ENCODE data around the gene CMIP. TPM values are rescaled to one million over a fixed set of nuclear protein-coding genes. Genes with fewer than 3 reads are reported as not detected.

Gene CMIP
- total RNA-seq, 4 donors from 2014 or later: 17.1 to 60.5 (median 39.7) TPM

DNA sequence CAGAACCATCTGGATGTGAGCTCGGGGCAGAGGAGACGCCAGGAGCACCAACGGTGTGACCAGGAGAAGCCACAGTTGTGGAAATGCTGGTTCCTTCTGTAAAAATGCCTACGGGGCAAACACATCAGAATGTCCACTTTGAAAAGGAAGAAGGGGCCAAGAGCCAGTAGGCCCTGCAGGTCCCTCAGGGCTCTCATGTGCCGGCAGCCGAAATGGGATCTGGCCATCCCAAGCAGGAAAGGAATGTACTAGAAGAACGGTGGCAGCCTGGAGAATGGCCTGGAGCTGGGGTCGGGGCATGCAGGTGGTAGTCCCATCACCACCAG lies 172.4 kb downstream of the CMIP start:
- intact Hi-C loops (cut with DNase I): no loop called here
- H3K4me1 ChIP-seq: peaks cover 46 to 94% (median 62%) of the 10 kb centered on the region in 3 donors
- no peaks in the 10 kb centered on the region for H3K27me3 ChIP-seq
- peaks cover 0 to 43% (median 0%) of the 10 kb centered on the region in 3 donors for H3K36me3 ChIP-seq
- peak overlapping the region; percentile 47 to 90 (median 80) for H3K27ac ChIP-seq
- no peak overlapping the region for H3K4me3 ChIP-seq
- TF ChIP-seq POLR2A (IDR thresholded peaks at IDR 0.05): no peak
- TF ChIP-seq, protein P1, sequence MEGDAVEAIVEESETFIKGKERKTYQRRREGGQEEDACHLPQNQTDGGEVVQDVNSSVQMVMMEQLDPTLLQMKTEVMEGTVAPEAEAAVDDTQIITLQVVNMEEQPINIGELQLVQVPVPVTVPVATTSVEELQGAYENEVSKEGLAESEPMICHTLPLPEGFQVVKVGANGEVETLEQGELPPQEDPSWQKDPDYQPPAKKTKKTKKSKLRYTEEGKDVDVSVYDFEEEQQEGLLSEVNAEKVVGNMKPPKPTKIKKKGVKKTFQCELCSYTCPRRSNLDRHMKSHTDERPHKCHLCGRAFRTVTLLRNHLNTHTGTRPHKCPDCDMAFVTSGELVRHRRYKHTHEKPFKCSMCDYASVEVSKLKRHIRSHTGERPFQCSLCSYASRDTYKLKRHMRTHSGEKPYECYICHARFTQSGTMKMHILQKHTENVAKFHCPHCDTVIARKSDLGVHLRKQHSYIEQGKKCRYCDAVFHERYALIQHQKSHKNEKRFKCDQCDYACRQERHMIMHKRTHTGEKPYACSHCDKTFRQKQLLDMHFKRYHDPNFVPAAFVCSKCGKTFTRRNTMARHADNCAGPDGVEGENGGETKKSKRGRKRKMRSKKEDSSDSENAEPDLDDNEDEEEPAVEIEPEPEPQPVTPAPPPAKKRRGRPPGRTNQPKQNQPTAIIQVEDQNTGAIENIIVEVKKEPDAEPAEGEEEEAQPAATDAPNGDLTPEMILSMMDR (IDR thresholded peaks at IDR 0.05): no peak
- DNase-seq: no peak
- 40 to 75% methylated on average over 3 to 6 of the region's 8 CpGs for WGBS, 2 donors
- H3K9me3 ChIP-seq: no peaks in the 10 kb centered on the region

DNA sequence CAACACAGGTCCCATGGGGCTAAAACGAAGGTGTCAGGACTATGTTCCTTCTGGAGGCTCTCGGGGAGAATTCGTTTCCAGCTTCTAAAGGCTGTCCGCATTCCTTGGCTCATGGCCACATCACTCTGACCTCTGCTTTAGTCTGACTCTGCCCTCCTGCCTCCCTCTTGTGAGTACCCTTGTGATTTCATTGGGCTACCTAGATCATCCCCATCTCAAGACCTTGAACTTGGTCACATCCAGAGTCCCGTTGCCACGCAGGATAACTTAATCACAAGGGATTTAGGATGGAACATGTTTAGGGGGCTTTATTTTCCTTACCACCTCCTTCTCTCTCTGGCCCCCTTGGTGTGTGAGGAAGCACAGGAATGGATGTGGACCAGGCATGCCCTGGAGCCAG lies 173.6 kb downstream of the CMIP start:
- Histone ChIP-seq H3K9me3 (no peaks in the 10 kb centered on the region), H3K36me3 (peaks cover 0 to 52% (median 5%) of the 10 kb centered on the region in 3 donors), H3K27ac (peak overlapping the region; percentile 23 to 90 (median 80)), H3K4me1 (peaks cover 39 to 94% (median 51%) of the 10 kb centered on the region in 3 donors), H3K27me3 (no peaks in the 10 kb centered on the region), H3K4me3 (no peak overlapping the region)
- no peak for DNase-seq
- intact Hi-C loops (cut with DNase I): no loop called here
- 61 to 78% methylated on average over 6 of the region's 6 CpGs for WGBS, 2 donors
- no peak for TF ChIP-seq POLR2A (IDR thresholded peaks at IDR 0.05)
- TF ChIP-seq, protein P1 (IDR thresholded peaks at IDR 0.05): no peak

DNA sequence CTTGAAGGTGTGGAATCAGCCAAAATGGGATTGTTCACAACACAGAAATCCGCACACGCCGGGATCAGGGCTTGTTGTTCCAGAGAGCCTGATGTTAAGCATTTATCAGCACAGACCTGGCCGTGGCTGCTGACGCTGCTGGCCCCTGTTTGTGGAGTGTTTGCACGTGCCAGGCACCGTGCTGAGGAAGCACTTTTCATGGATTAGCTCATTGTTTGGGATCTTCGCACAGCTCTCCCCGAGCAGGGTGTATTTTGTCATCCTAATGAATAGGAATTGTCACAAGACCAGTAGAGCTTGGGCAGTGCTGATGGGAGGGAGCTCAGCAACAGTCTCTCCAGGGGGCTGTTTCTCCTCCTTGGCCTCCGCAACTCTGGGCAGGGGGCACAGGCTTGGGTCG lies 174.1 kb downstream of the CMIP start:
- Histone ChIP-seq H3K4me1 (peaks cover 37 to 94% (median 53%) of the 10 kb centered on the region in 3 donors), H3K27me3 (no peaks in the 10 kb centered on the region), H3K4me3 (no peak overlapping the region), H3K27ac (peak overlapping the region; percentile 23 to 90 (median 80)), H3K36me3 (peaks cover 0 to 52% (median 5%) of the 10 kb centered on the region in 3 donors), H3K9me3 (no peaks in the 10 kb centered on the region)
- no peak for DNase-seq
- WGBS, 2 donors: 37 to 54% methylated on average over 3 to 5 of the region's 11 CpGs
- TF ChIP-seq POLR2A (IDR thresholded peaks at IDR 0.05): no peak
- TF ChIP-seq, protein P1 (IDR thresholded peaks at IDR 0.05): no peak
- intact Hi-C loops (cut with DNase I): no loop called here

DNA sequence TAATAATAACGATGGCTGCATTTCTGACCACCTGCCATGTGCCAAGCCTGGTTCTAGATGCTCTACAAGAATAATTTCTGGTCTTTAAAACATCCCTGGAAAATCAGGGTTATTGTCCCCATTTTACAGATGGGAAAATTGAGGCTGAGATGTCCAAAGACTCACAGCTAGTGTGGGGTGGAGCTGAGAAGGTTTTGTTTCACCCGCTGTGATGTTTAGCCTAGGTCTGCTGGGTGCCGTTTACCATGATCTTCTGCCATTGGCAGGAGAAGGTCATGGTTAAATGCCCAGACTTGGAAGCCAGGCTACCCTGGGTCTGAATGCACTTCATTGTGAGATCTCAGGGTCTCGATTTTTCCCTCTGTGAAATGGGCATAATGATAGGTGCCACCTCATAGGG lies 175.4 kb downstream of the CMIP start:
- DNase-seq: no peak
- H3K27me3 ChIP-seq: no peaks in the 10 kb centered on the region
- H3K36me3 ChIP-seq: peaks cover 0 to 46% (median 5%) of the 10 kb centered on the region in 3 donors
- H3K9me3 ChIP-seq: no peaks in the 10 kb centered on the region
- intact Hi-C loops (cut with DNase I): loop anchor here (5.0 kb wide), 1 partner anchor 102 kb away; no protein-coding TSS in a partner anchor
- no peak overlapping the region for H3K4me3 ChIP-seq
- peak overlapping the region; percentile 77 to 90 (median 83) for H3K27ac ChIP-seq
- TF ChIP-seq, protein P1 (IDR thresholded peaks at IDR 0.05): no peak
- TF ChIP-seq POLR2A (IDR thresholded peaks at IDR 0.05): no peak
- WGBS, 2 donors: 87 to 95% methylated on average over 3 to 4 of the region's 4 CpGs
- peaks cover 45 to 96% (median 56%) of the 10 kb centered on the region in 3 donors for H3K4me1 ChIP-seq

DNA sequence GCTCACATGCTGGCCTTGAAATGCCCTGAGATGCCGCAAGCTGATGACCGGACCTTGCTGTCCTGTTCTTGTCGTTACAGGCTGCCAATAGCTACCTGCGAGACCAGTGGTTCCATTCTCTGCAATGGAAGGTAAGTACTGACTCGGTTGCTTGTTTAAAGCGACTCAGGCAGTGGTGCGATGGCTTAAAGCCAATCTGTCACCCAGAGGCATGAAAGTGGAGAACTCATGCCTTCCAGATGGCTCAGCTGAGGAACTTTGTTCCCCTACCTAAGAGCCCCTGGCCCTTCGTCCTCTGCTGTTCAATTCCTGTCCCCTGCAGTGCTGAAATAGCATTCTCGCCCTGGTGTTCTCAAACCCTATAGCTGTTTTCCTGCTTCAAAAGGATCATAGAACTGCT lies 176.2 kb downstream of the CMIP start:
- peak overlapping the region; percentile 77 to 90 (median 83) for H3K27ac ChIP-seq
- peaks cover 53 to 100% (median 63%) of the 10 kb centered on the region in 3 donors for H3K4me1 ChIP-seq
- TF ChIP-seq, protein P1 (IDR thresholded peaks at IDR 0.05): no peak
- no peak for TF ChIP-seq POLR2A (IDR thresholded peaks at IDR 0.05)
- WGBS, 2 donors: 58 to 84% methylated on average over 5 to 6 of the region's 9 CpGs
- no peaks in the 10 kb centered on the region for H3K27me3 ChIP-seq
- peaks cover 0 to 46% (median 5%) of the 10 kb centered on the region in 3 donors for H3K36me3 ChIP-seq
- intact Hi-C loops (cut with DNase I): loop anchor here (5.0 kb wide), 1 partner anchor 102 kb away; no protein-coding TSS in a partner anchor
- no peaks in the 10 kb centered on the region for H3K9me3 ChIP-seq
- no peak for DNase-seq
- H3K4me3 ChIP-seq: no peak overlapping the region

Data from esophagus squamous epithelium (tissue), 5 donors.